HepG2 (cell line): ENCODE data around the gene ADAM15. TPM values are rescaled to one million over a fixed set of nuclear protein-coding genes. Genes with fewer than 3 reads are reported as not detected.

Experiments used
- DNMT1 ChIP-seq: sonication (generic); formaldehyde crosslinking; IDR thresholded peaks from 2 replicates; pipeline ENCODE4 v1.5.1; 2020; ENCODE audit warnings: mild to moderate bottlenecking, missing genetic modification reagents
- FOXM1 ChIP-seq: sonication (generic); formaldehyde crosslinking; IDR thresholded peaks from 2 replicates; pipeline ENCODE4 v1.5.0; 2020; ENCODE audit warnings: missing genetic modification reagents
- HNRNPK ChIP-seq: fragments of 200-400 bp; formaldehyde crosslinking; IDR thresholded peaks from 2 replicates; pipeline ENCODE4 v1.6.1; 2018; ENCODE audit warnings: low read length, low read depth, moderate library complexity, mild to moderate bottlenecking; ENCODE audit not compliant: poor library complexity, severe bottlenecking
- NCOA5 ChIP-seq: sonication (generic); formaldehyde crosslinking; IDR thresholded peaks from 2 replicates; pipeline ENCODE4 v1.4.0; 2020; ENCODE audit warnings: missing genetic modification reagents
- ONECUT2 ChIP-seq: sonication (generic); formaldehyde crosslinking; IDR thresholded peaks from 2 replicates; pipeline ENCODE4 v1.4.0; 2020; ENCODE audit warnings: missing genetic modification reagents
- PHB2 ChIP-seq: fragments of 450-650 bp; IDR thresholded peaks from 2 replicates; pipeline ENCODE4 v1.6.1; 2018; ENCODE audit not compliant: partially characterized antibody
- POLR2AphosphoS2 ChIP-seq: IDR thresholded peaks from 2 replicates; pipeline ENCODE4 v1.6.1; 2011; ENCODE audit warnings: low read depth, low read length, improper control_type of control experiment
- RAD51 ChIP-seq: fragments of 450-650 bp; IDR thresholded peaks from 2 replicates; pipeline ENCODE4 v1.6.1; 2016; ENCODE audit warnings: borderline replicate concordance
- SP4 ChIP-seq: sonication (generic); formaldehyde crosslinking; IDR thresholded peaks from 2 replicates; pipeline ENCODE4 v1.8.1; 2023; ENCODE audit warnings: mild to moderate bottlenecking, missing genetic modification reagents
- WIZ ChIP-seq: sonication (generic); formaldehyde crosslinking; IDR thresholded peaks from 2 replicates; pipeline ENCODE4 v1.5.1; 2020; ENCODE audit warnings: mild to moderate bottlenecking, missing genetic modification reagents
- ZEB1 ChIP-seq: IDR thresholded peaks from 2 replicates; pipeline ENCODE4 v1.6.1; 2012; ENCODE audit warnings: mild to moderate bottlenecking, low read depth, inconsistent platforms; ENCODE audit not compliant: insufficient replicate concordance
- ZNF136 ChIP-seq: sonication (generic); formaldehyde crosslinking; IDR thresholded peaks from 2 replicates; pipeline ENCODE4 v1.8.1; 2022; ENCODE audit warnings: low read depth, mild to moderate bottlenecking, moderate library complexity, missing genetic modification reagents
- ZNF484 ChIP-seq: sonication (generic); formaldehyde crosslinking; IDR thresholded peaks from 2 replicates; pipeline ENCODE4 v1.5.1; 2020; ENCODE audit warnings: mild to moderate bottlenecking, low read depth, missing genetic modification reagents, borderline replicate concordance
- ZNF841 ChIP-seq: sonication (generic); formaldehyde crosslinking; IDR thresholded peaks from 2 replicates; pipeline ENCODE4 v1.8.1; 2023; ENCODE audit warnings: missing genetic modification reagents, borderline replicate concordance
- ZNF891 ChIP-seq: sonication (generic); formaldehyde crosslinking; IDR thresholded peaks from 2 replicates; pipeline ENCODE4 v1.5.0; 2020; ENCODE audit warnings: mild to moderate bottlenecking, missing genetic modification reagents
- ZSCAN29 ChIP-seq: sonication (generic); formaldehyde crosslinking; conservative IDR thresholded peaks from 2 replicates; pipeline ENCODE4 v1.4.0; 2020; ENCODE audit warnings: mild to moderate bottlenecking, missing genetic modification reagents
- polyA plus RNA-seq, 8 experiments: library from polyadenylated mRNA; depleted of rRNA in 3 of 8; stranded (reverse) in 7 of 8; unstranded in 1 of 8; fragments of >200 nt; fragmentation: Illumina TruSeq in 4 of 8; extraction: Trizol in 4 of 8; gene quantifications; 2 replicates each; pipeline versions ENCODE4 v1.2.1 to v1.2.3, GENCODE V29; 2011 to 2016; ENCODE audit warnings: low read depth in 4 of 8, missing spikeins in 1 of 8, mixed read lengths in 1 of 8; ENCODE audit not compliant: insufficient read depth in 1 of 8
- total RNA-seq, 5 experiments: library from RNA; depleted of rRNA; stranded (reverse); fragments of >200 nt; fragmentation: Illumina TruSeq; extraction: Trizol; gene quantifications; 2 replicates each; pipeline ENCODE4 v1.2.3, GENCODE V29; 2016; ENCODE audit warnings: low read depth in 1 of 5
- TF ChIP-seq, protein P1 (sequence below): sonication (generic); formaldehyde crosslinking; IDR thresholded peaks from 2 replicates; pipeline ENCODE4 v1.4.0; 2020; ENCODE audit warnings: mild to moderate bottlenecking, missing genetic modification reagents
- TF ChIP-seq, protein P2 (sequence below), 2 experiments: IDR thresholded peaks; 2 replicates each; pipeline ENCODE4 v1.6.1; 2011 to 2012; ENCODE audit warnings: low read length in 2 of 2, borderline replicate concordance in 1 of 2, low read depth in 1 of 2, mild to moderate bottlenecking in 1 of 2, moderate library complexity in 1 of 2
- TF ChIP-seq, protein P3 (sequence below): sonication (generic); formaldehyde crosslinking; conservative IDR thresholded peaks from 2 replicates; pipeline ENCODE4 v1.8.0; 2022; ENCODE audit warnings: mild to moderate bottlenecking, moderate library complexity, missing genetic modification reagents

Gene ADAM15
- total and polyA plus RNA-seq, 2 of the 13 experiments (the other 11 are each of a cell fraction or from before 2014, with no cell fraction given) = 17.9 to 25.6 TPM

DNA sequence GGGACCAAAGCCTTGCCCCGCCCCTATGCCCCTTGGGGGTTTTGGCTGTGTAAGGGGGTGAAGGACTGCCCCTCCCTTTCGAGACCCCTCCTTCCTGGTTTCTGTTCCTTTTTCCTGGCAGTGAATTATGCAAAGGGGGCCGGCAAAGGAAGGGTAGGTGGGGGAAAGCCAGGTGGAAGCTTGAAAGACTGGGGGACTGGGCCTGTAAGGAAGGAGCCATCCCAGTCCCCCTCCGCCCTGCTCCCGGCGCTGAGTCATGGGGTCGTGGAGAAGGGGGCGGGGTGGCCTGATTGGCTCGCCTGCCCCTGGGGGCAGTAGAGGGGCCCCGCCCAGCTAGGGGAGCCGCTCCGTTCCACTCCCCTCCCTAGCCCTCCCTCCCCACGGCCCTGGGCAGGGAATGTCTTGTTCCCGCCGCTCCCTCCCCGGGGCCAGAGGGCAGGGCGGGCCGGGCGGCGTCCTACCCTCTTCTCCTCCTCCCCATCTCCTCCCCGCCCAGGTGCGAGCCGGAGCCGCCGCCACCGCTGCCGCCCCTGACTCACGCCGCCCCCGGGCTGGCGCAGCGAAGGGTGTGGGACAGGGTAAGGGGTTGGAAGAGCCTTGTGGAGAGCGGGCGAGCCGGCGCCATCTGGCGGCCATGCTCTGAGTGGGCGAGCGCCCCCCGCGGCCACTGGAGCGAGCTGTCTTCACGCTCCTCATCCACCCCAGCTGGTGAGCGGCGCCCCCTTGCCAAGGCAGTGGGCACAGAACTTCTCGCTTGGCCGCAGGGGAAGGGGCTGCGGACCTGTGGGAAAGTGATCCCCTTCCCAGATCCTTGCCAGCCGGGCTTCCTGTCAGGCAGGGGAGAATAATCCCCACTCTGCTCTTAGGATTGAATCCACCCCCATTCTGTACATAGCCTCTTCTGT lies 33.8 kb upstream of the ADAM15 start (continued):
- peak; percentile 84; the same call in 1 of the 2 replicates for TF ChIP-seq ZNF136 (CRISPR knock-in tag)
- TF ChIP-seq POLR2AphosphoS2 = no peak
- TF ChIP-seq FOXM1 (CRISPR knock-in tag) = no peak
- TF ChIP-seq, protein P1, sequence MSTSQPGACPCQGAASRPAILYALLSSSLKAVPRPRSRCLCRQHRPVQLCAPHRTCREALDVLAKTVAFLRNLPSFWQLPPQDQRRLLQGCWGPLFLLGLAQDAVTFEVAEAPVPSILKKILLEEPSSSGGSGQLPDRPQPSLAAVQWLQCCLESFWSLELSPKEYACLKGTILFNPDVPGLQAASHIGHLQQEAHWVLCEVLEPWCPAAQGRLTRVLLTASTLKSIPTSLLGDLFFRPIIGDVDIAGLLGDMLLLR (CRISPR knock-in tag) = peak; percentile 63; the same call in 1 of the 2 replicates
- TF ChIP-seq ONECUT2 (CRISPR knock-in tag) = no peak
- peak; percentile 63; the same call in 1 of the 2 replicates for TF ChIP-seq SP4 (CRISPR knock-in tag)
- TF ChIP-seq HNRNPK = peak; percentile 99
- TF ChIP-seq PHB2 = no peak
- TF ChIP-seq ZEB1 = peak; percentile 85
- no peak for TF ChIP-seq ZNF484 (CRISPR knock-in tag)
- no peak for TF ChIP-seq ZSCAN29 (CRISPR knock-in tag)
- TF ChIP-seq, protein P2, sequence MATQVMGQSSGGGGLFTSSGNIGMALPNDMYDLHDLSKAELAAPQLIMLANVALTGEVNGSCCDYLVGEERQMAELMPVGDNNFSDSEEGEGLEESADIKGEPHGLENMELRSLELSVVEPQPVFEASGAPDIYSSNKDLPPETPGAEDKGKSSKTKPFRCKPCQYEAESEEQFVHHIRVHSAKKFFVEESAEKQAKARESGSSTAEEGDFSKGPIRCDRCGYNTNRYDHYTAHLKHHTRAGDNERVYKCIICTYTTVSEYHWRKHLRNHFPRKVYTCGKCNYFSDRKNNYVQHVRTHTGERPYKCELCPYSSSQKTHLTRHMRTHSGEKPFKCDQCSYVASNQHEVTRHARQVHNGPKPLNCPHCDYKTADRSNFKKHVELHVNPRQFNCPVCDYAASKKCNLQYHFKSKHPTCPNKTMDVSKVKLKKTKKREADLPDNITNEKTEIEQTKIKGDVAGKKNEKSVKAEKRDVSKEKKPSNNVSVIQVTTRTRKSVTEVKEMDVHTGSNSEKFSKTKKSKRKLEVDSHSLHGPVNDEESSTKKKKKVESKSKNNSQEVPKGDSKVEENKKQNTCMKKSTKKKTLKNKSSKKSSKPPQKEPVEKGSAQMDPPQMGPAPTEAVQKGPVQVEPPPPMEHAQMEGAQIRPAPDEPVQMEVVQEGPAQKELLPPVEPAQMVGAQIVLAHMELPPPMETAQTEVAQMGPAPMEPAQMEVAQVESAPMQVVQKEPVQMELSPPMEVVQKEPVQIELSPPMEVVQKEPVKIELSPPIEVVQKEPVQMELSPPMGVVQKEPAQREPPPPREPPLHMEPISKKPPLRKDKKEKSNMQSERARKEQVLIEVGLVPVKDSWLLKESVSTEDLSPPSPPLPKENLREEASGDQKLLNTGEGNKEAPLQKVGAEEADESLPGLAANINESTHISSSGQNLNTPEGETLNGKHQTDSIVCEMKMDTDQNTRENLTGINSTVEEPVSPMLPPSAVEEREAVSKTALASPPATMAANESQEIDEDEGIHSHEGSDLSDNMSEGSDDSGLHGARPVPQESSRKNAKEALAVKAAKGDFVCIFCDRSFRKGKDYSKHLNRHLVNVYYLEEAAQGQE (IDR thresholded peaks at IDR 0.05; ENCODE audit: borderline replicate concordance in 1 of 2, low read depth in 1 of 2, low read length in 2 of 2) = no peak
- TF ChIP-seq RAD51 = no peak
- TF ChIP-seq ZNF891 = peak; percentile 15; the same call in 1 of the 2 replicates
- TF ChIP-seq NCOA5 = no peak
- TF ChIP-seq DNMT1 (CRISPR knock-in tag) = peak; percentile 85; the same call in 1 of the 2 replicates
- no peak for TF ChIP-seq ZNF841 (CRISPR knock-in tag)
- TF ChIP-seq, protein P3, sequence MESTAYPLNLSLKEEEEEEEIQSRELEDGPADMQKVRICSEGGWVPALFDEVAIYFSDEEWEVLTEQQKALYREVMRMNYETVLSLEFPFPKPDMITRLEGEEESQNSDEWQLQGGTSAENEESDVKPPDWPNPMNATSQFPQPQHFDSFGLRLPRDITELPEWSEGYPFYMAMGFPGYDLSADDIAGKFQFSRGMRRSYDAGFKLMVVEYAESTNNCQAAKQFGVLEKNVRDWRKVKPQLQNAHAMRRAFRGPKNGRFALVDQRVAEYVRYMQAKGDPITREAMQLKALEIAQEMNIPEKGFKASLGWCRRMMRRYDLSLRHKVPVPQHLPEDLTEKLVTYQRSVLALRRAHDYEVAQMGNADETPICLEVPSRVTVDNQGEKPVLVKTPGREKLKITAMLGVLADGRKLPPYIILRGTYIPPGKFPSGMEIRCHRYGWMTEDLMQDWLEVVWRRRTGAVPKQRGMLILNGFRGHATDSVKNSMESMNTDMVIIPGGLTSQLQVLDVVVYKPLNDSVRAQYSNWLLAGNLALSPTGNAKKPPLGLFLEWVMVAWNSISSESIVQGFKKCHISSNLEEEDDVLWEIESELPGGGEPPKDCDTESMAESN (CRISPR knock-in tag) = peak; percentile 96
- TF ChIP-seq WIZ (CRISPR knock-in tag) = peak; percentile 60; the same call in 1 of the 2 replicates
